GM21737 (cell line): Measurements from ENCODE around the gene PTGR3.

Source experiments
- ATAC-seq: cut with Tn5 transposase; IDR thresholded peaks from one replicate; pipeline ENCODE4 v1.9.1; 2021; ENCODE audit warnings: mild to moderate bottlenecking, moderate library complexity; ENCODE audit not compliant: unreplicated experiment

The PTGR3 gene

DNA sequence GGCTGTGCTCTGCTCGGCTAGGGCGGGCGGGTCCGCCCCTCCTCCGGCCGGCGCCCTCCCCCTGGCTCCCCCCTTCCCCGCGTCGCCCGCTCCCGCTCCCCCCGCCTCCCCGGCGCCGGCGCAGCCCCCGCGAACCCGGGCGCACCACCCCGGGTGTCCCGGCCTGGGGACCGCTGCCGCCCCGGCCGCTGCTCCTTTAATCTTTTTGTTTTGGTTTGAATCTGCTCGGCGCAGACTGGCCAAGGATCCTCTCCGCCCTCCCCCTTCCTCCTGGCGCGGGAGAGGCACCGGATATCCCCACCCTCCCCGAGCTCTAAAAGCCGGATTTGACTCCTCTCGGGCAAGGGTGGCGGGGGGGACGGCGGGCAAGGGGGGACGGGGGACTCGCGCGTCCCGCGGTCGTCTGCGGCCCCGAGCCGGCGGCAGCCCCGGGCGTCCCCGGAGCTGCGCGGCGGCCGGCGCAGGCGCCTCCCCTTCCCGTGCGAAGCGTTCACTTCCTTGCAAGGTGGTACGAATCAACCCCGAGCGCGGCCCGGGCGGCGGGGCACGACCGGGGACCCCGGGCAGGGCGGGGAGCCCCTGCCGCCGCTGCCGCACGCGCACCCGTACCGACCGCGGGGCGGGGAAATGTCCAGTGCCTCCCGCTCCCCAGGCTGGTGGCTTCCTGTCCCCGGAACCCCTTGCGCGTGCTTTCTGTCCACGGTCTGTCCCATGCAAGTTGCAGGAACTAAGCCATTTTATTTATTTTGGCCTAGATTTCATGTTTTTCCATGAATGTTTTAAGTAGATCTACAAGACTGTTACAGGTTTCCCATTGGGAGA lies at the start of gene PTGR3:
Gene PTGR3 (minus strand): TSS at position 11 of the 822 bp plus-strand sequence. CDS start 81 bp downstream, outside the sequence.
- ATAC-seq: peak; percentile 46

DNA sequence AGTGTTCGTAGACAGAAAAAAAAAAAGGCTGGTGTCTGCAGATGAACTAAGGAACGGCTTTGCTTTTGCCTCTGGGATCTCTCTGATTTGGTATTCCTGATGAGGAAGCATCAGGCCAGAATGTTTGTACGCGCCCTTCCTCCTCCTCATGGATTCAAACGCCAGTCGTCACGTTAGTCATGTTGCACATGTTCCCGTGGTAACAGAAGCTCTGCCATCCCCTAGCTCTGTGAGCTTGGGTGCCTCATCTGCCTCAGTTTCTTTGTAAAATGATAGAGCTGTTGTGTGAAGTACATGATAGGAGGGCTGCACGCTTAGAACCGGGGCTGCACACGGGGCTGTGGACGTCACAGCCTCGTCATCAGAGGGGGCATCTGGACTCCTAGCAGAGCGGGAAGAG lies 48.7 kb upstream of the PTGR3 start:
- no peak for ATAC-seq

GRCh38 chr18:75256376-75256775 lies 47.4 kb upstream of the PTGR3 start:
- ATAC-seq: no peak

GRCh38 chr18:75255094-75255493 lies 46.2 kb upstream of the PTGR3 start:
- no peak for ATAC-seq

DNA sequence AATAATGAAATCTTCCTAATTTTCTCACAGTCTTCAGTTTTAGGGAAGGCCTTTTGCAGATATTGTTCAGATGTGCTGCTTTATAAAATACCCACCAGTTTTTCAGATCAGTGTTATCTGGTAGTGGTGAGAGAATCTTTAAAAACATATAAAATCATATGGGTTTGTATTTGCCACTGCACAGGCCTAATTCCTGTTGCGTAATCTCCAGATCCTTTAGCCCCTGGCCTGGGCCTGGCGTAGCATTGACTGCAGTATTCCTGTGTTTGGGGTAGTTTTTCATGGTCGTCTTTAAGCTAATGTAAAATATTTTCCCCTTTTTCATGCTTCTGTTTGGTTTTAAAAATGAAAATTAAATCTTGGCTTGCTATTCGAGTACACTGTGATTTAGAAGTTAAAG lies 44.8 kb upstream of the PTGR3 start:
- no peak for ATAC-seq

GRCh38 chr18:75253043-75253442 lies 44.1 kb upstream of the PTGR3 start:
- no peak for ATAC-seq

DNA sequence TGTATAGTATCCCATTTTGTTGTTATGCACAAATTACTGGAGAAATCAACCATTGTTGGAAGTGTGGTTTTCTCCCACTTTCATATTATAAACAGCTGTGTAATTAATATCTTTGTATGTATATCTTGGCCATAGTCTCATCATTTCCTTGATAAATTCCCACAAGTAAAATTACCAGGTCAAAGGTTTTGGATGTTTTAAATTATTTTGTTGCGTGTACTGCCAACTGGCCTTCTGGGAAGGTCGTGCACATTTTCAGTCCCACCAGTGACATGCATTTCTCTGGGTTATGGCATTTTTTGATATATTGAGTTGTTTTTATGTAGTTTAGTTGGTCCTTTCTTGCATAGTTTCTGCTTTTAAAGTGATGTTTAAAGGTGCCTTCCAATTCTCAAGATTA lies 43.2 kb upstream of the PTGR3 start:
- no peak for ATAC-seq

DNA sequence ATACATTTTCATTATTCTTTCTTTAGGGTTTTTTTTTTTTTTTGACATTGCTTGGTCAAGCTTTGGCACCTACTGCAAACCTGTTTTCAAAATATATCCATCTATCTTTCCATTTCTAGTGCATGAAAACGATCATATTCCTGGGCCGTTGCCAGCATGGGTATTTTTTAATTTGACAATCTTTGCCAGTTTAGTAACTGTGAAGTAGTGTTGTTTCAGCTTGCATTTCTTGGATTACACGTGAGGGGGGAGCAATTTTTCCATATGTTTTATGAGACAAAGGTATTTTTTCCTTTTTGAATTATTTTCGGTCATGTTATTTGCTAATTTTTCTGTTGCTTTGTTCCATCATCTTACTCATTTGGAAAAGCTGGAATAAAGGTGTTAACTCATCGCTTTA lies 42.5 kb upstream of the PTGR3 start:
- ATAC-seq: no peak

GRCh38 chr18:75250471-75250821 lies 41.5 kb upstream of the PTGR3 start:
- ATAC-seq: no peak

DNA sequence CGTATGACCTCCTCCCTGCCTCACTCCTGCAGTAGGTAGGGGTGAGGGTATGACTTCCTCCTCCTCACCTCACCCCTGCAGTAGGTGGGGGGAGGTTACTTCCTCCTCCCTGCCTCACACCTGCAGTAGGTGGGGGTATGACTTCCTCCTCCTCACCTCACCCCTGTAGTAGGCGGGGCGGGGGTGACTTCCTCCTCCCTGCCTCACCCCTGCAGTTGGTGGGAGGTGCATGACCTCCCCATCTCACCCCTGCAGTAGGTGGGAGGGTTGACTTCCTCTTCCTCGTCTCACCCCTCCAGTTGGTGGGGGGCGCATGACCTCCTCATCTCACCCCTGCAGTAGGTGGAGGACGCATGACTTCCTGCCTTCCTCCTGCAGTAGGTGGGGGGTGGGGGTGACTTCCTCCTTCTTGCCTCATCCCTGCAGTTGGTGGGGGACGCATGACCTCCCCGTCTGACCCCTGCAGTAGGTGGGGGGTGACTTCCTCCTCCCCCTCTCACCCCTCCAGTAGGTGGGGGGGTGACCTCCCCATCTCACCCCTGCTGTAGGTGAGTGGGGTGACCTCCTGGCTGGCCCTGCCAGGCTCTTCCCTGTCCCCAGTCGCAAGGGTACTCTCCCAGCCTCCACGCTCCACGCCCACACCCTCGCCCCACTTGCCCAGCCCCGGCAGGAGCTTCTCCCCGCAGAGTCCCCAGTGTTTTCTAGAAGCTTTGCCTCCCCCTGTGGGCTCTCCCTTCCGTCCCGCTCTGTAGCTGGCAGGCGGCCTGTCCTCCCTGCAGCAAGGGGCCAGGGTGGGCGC lies 40.9 kb upstream of the PTGR3 start:
- ATAC-seq: no peak

- no peak for ATAC-seq
Observed at GRCh38 chr18:75249175-75249518, 40.2 kb upstream of the PTGR3 start.

- no peak for ATAC-seq
Observed at GRCh38 chr18:75248426-75249174, 39.7 kb upstream of the PTGR3 start.

DNA sequence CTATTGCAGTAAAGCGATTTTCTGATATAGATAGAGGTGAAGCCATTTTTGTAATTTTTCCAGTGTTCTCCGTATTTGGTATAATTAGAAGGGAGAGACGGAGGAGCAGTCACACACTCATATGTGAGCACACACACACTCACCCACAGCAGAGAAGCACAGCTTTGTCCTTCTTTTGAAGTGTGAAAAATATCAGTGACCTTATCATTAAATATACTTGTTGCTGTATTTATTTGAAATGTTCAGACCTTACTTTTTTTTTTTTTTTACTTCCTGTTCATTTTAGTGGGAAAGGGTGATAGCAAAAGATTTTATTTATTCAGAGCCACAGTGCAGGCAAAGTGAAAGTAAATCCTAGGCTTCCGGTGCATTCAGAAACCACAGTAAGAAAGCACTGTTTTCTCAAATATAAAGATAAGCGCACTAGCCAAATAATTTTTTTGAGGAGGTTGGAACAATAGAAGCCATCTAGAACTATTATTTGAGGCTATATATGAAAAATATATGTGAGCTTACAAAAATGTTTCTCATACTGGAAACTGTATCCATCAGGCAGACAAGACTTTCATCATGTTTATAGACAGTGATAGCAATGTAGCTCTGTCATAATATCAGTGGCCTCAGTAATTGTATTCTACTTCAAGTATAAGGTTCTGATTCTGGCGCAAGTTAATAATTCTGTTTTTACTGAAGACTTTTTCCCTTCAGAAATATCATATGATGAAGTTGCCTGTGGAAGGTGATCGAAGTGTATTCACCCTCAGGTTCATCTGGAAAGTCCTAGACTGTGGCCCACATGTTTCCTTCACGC lies 38.9 kb upstream of the PTGR3 start:
- no peak for ATAC-seq

GRCh38 chr18:75246721-75247610 lies 38.0 kb upstream of the PTGR3 start:
- ATAC-seq: no peak

DNA sequence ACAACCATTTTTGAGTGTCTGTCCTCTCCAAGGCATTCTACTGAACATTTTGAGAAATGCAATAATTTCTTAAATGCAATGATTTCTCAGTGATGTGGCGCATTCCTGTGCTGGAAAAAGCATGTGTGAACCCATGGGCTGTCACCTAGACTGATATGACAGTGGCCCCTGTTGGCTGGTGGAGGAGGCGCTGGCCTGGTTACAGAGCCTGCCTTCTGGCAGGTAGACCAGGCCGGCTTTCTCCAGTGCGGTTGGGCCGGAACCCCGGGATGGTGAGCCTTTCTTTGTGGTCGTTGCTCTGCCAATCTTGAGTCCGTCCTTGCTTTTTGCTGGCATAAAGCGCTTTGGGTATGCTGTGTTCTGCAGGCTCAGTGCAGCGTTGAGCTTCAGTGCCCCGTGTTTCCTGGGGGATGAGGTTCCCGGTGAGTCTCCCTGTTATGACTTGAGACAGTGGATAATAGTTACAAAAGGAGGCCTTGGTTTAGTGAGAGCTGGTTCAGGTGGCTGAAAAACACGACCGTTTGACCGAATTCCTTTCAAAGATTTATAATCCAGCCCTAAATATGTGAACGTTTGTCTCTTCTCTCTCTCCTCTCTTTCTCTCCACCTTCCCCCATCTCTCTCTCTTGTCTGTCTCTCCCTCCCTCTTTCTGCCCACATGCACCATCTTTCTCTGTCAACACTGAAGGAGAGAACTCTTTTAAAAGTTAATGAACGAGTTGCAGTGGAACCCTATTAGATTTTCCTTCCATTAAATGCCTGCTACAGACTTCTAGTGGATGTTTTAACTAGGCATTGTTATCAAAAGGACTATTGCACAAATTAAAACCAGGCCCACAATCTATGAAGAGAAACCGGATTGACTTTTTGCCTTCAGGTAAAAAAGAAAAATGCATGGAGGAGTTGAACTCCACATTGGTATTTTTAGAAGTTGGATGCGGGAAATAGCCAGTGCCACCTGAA lies 35.7 kb upstream of the PTGR3 start:
- no peak for ATAC-seq

DNA sequence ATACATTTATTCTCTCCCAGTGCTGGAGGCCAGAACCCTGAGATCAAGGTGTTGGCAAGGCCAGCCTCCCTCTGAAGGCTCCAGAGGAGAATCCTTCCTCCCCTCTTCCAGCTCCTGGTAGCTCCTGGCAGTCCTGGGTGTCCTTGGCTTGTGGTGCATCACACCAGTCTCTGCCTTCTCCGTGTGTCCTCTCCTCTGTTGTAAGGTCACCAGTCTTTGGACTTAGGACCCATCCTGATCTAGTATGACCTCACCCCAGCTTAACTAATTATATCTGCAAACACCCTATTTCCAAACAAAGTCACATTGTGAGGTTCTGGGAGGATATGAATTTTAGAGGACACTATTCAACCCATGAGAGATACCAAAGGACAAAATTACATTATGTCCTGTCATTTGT lies 32.8 kb upstream of the PTGR3 start:
- ATAC-seq: no peak

DNA sequence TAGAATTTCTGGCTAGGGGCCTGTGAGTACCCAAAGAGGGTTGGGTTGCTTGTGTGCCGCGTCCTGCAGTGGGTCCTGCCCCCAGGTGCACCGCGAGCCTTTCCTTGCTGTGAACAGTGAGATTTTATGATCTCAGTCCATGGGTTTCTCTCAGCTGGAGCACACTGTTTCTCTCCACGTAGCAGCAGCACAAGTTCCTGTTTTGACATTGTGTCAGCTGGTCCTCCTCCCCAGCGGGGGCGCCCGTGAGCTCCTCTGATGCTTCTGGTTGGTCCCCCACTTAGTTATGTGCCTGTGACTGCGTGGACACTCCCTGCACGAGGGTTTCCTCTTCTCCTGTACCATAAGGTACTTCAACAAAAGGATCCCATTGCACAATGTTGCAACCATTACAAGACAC lies 31.5 kb upstream of the PTGR3 start:
- ATAC-seq: no peak

DNA sequence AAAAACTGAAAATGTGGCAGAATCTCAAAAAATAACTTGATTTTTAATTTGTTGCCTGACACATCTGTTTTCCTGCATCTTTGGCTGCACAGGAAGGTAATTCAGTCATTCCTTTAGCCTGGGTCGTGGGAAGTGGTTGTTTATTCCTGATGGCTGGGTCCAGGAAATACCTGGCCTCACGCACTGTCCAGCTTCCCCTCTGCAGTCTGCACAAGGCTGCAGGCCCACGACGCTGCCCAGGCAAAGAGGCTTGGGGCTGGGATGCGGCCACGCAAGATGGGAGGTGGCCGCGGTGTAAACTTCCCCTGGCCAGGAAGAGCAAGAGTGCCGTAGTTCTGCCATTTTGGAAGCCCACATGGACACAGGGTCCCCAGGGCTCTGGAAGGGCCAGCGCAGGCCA lies 29.8 kb upstream of the PTGR3 start:
- ATAC-seq: no peak

- no peak for ATAC-seq
Observed at GRCh38 chr18:75238100-75238499, 29.2 kb upstream of the PTGR3 start.
